ENCODE data around the gene MACROH2A2. TPM values are rescaled to one million over a fixed set of nuclear protein-coding genes. Genes with fewer than 3 reads are reported as not detected.

Gene MACROH2A2
- total RNA-seq, 1 experiment from 2014 or later: 11.3 TPM

DNA sequence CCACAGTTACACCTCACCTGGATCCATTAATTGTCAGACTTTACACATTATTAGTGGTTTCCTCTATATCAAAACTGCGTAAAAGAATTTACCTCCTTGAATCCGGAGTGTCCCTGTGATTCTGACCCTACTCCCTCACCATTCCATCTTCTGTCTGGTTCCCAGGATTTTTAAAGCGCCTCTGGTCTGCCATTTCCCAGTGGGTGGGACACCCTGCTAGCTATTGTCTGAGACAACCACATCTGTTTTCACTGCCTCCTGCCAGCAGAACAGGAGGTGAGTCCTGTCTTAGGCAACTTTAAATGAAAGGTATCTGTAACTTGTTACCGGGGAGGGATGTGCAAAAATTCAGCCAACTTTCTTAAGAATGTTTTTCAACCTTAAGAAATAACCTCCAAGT, 2.3 kb downstream of the MACROH2A2 start:
- H4K91ac ChIP-seq (ENCODE audit: insufficient read length, low read depth, low read length): no peak overlapping the region
- no peaks in the 10 kb centered on the region for H3K79me1 ChIP-seq (ENCODE audit: insufficient read depth, low read depth, low read length, poor library complexity, severe bottlenecking)
- no peak overlapping the region for H3K56ac ChIP-seq (ENCODE audit: insufficient read length, low read depth, low read length)
- Mint-ChIP-seq H3K36me3 (ENCODE audit: insufficient read depth in 1 of 3, low read depth in 3 of 3) (no peaks in the 10 kb centered on the region), H3K4me1 (peaks cover 22 to 29% of the 10 kb centered on the region in 2 experiments), H3K27ac (no peak overlapping the region), H3K4me3 (peak overlapping the region in 1 of 2 experiments; percentile 58; a peak in 3 of 5 replicates), H3K9me3 (no peaks in the 10 kb centered on the region; a peak in 1 of 5 replicates), H3K27me3 (ENCODE audit: low read depth) (peaks cover 95% of the 10 kb centered on the region)
- H3K23ac ChIP-seq (ENCODE audit: insufficient read length, low read depth, low read length): no peak overlapping the region
- no peak overlapping the region for H4K8ac ChIP-seq (replicated peaks; ENCODE audit: insufficient read length, low read depth, low read length)
- no peak overlapping the region for H3K27ac ChIP-seq (ENCODE audit: insufficient read length, low read depth, low read length)
- no peaks in the 10 kb centered on the region for H3K79me2 ChIP-seq (ENCODE audit: insufficient read depth, low read length)
- H3K9me3 ChIP-seq (ENCODE audit: control insufficient read depth, low read depth, low read length): no peaks in the 10 kb centered on the region
- no peak overlapping the region for H2BK20ac ChIP-seq (ENCODE audit: low read depth, low read length, poor library complexity, severe bottlenecking)
- no peak overlapping the region for H2BK120ac ChIP-seq (ENCODE audit: low read depth, low read length, poor library complexity, severe bottlenecking)
- H3K4me1 ChIP-seq (ENCODE audit: insufficient read depth, low read length): no peaks in the 10 kb centered on the region
- no peak overlapping the region for H2BK12ac ChIP-seq (ENCODE audit: insufficient read length, low read depth, low read length)
- no peak overlapping the region for H3K4me2 ChIP-seq (ENCODE audit: insufficient read depth, insufficient read length, low read length)
- no peak overlapping the region for H4K5ac ChIP-seq (ENCODE audit: insufficient read length, low read depth, low read length)
- peaks cover 8% of the 10 kb centered on the region for H3K23me2 ChIP-seq (ENCODE audit: insufficient read length, low read depth, low read length, poor library complexity, severe bottlenecking)
- no peak overlapping the region for H2AK5ac ChIP-seq (ENCODE audit: insufficient read length, low read length)
- H3K27me3 ChIP-seq (ENCODE audit: insufficient read depth, low read length): peaks cover 52% of the 10 kb centered on the region
- H2AFZ ChIP-seq (ENCODE audit: low read length): no peak overlapping the region
- no peak overlapping the region for H3K18ac ChIP-seq (ENCODE audit: insufficient read length, low read depth, low read length)
- no peak overlapping the region for H2BK15ac ChIP-seq (ENCODE audit: low read depth, low read length)
- no peak for DNase-seq
- no peak overlapping the region for H3K4ac ChIP-seq (ENCODE audit: low read depth, low read length)
- no peak overlapping the region for H3T11ph ChIP-seq (ENCODE audit: low read length)
- no peak overlapping the region for H3K9ac ChIP-seq (ENCODE audit: extremely low read depth, insufficient read length, low read length)
- H2BK5ac ChIP-seq (ENCODE audit: insufficient read length, low read length): no peak overlapping the region
- WGBS (ENCODE audit: extremely low coverage, insufficient read length, low lambda C conversion rate): no CpG with 5 or more reads among the region's 4 CpGs
- H4K20me1 ChIP-seq (ENCODE audit: control insufficient read depth, insufficient read depth, insufficient read length): no peaks in the 10 kb centered on the region
- TF ChIP-seq, protein P1, sequence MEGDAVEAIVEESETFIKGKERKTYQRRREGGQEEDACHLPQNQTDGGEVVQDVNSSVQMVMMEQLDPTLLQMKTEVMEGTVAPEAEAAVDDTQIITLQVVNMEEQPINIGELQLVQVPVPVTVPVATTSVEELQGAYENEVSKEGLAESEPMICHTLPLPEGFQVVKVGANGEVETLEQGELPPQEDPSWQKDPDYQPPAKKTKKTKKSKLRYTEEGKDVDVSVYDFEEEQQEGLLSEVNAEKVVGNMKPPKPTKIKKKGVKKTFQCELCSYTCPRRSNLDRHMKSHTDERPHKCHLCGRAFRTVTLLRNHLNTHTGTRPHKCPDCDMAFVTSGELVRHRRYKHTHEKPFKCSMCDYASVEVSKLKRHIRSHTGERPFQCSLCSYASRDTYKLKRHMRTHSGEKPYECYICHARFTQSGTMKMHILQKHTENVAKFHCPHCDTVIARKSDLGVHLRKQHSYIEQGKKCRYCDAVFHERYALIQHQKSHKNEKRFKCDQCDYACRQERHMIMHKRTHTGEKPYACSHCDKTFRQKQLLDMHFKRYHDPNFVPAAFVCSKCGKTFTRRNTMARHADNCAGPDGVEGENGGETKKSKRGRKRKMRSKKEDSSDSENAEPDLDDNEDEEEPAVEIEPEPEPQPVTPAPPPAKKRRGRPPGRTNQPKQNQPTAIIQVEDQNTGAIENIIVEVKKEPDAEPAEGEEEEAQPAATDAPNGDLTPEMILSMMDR (conservative IDR thresholded peaks at IDR 0.05): no peak
- no peak overlapping the region for H3K14ac ChIP-seq (ENCODE audit: insufficient read depth, low read length)

Data from H9 (cell line).